WTC11 (cell line): ENCODE results near the gene OR11A1. TPM values are rescaled to one million over a fixed set of nuclear protein-coding genes. Genes with fewer than 3 reads are reported as not detected.

Source experiments
- ATAC-seq: fragments of 200-7000 bp; cut with Tn5 transposase; 2 replicates; pipeline ENCODE4 v1.10.0; 2021; ENCODE audit warnings: mild to moderate bottlenecking, moderate library complexity
- CTCF ChIA-PET: fragments of 300-600 bp; sonication (Branson Sonifier 250); formaldehyde crosslinking; loops from one replicate; lab custom pipeline; 2021; ENCODE audit warnings: antibody characterized with exemption; lab: Charles Lee
- POLR2A ChIA-PET: fragments of 350-600 bp; sonication (Branson Sonifier 250); formaldehyde crosslinking; loops from one replicate; lab custom pipeline; 2021; ENCODE audit warnings: antibody characterized with exemption; lab: Charles Lee
- DNase-seq: peaks from one replicate; pipeline ENCODE4 v3.0.0; 2021; ENCODE audit warnings: low spot score
- H3K27ac Mint-ChIP-seq: 2 replicates; pipeline ENCODE4 v1.8.0; 2021; ENCODE audit warnings: mixed read lengths
- H3K27me3 Mint-ChIP-seq: 2 replicates; pipeline ENCODE4 v1.8.0; 2021; ENCODE audit warnings: low read depth, mild to moderate bottlenecking, moderate library complexity, mixed read lengths
- H3K36me3 Mint-ChIP-seq: 2 replicates; pipeline ENCODE4 v1.8.0; 2021; ENCODE audit warnings: mixed read lengths
- H3K4me1 Mint-ChIP-seq: 2 replicates; pipeline ENCODE4 v1.8.0; 2022; ENCODE audit warnings: mixed read lengths
- H3K4me3 Mint-ChIP-seq: 2 replicates; pipeline ENCODE4 v1.8.0; 2021; ENCODE audit warnings: mild to moderate bottlenecking, moderate library complexity, mixed read lengths
- H3K9me3 Mint-ChIP-seq: 2 replicates; pipeline ENCODE4 v1.8.0; 2021; ENCODE audit warnings: mixed read lengths
- EMX1 ChIP-seq: fragments of 250-450 bp; sonication (Bioruptor Pico); IDR thresholded peaks from 2 replicates; pipeline ENCODE4 v1.8.0; 2021; ENCODE audit warnings: mild to moderate bottlenecking
- ERG ChIP-seq: fragments of 250-450 bp; sonication (Bioruptor Pico); IDR thresholded peaks from 2 replicates; pipeline ENCODE4 v1.8.0; 2021; ENCODE audit warnings: mild to moderate bottlenecking
- FOXP4 ChIP-seq: sonication (generic); formaldehyde crosslinking; IDR thresholded peaks from 2 replicates; pipeline ENCODE4 v1.8.0; 2022; ENCODE audit warnings: mild to moderate bottlenecking, missing genetic modification reagents
- GABPB1 ChIP-seq: sonication (generic); formaldehyde crosslinking; IDR thresholded peaks from 2 replicates; pipeline ENCODE4 v1.8.1; 2023; ENCODE audit warnings: mild to moderate bottlenecking, missing genetic modification reagents
- GRHL2 ChIP-seq: fragments of 250-450 bp; sonication (Bioruptor Pico); IDR thresholded peaks from 2 replicates; pipeline ENCODE4 v1.8.0; 2022; ENCODE audit warnings: mild to moderate bottlenecking, moderate library complexity; ENCODE audit not compliant: insufficient replicate concordance, severe bottlenecking
- JAZF1 ChIP-seq: fragments of 250-450 bp; sonication (Bioruptor Pico); IDR thresholded peaks from 2 replicates; pipeline ENCODE4 v1.9.0; 2021; ENCODE audit warnings: moderate library complexity, mild to moderate bottlenecking, inconsistent platforms
- MXD4 ChIP-seq: fragments of 250-450 bp; sonication (Bioruptor Pico); IDR thresholded peaks from 2 replicates; pipeline ENCODE4 v1.8.0; 2021; ENCODE audit warnings: mild to moderate bottlenecking, moderate library complexity, borderline replicate concordance
- MYBL2 ChIP-seq: sonication (generic); formaldehyde crosslinking; IDR thresholded peaks from 2 replicates; pipeline ENCODE4 v1.8.1; 2023; ENCODE audit warnings: mild to moderate bottlenecking, moderate library complexity, missing genetic modification reagents
- NFYB ChIP-seq: sonication (generic); formaldehyde crosslinking; conservative IDR thresholded peaks from 2 replicates; pipeline ENCODE4 v1.8.0; 2022; ENCODE audit warnings: low read depth, missing genetic modification reagents
- SMAD4 ChIP-seq: sonication (generic); formaldehyde crosslinking; IDR thresholded peaks from 2 replicates; pipeline ENCODE4 v1.8.0; 2022; ENCODE audit warnings: mild to moderate bottlenecking, missing genetic modification reagents
- TP53 ChIP-seq: sonication (generic); formaldehyde crosslinking; IDR thresholded peaks from 2 replicates; pipeline ENCODE4 v1.8.1; 2023; ENCODE audit warnings: mild to moderate bottlenecking, missing genetic modification reagents
- total RNA-seq: library from RNA; stranded (reverse); gene quantifications from 3 replicates; pipeline ENCODE4 v1.2.3, GENCODE V29; 2021
- TF ChIP-seq, protein P1 (sequence below): sonication (generic); formaldehyde crosslinking; IDR thresholded peaks from 2 replicates; pipeline ENCODE4 v1.8.1; 2023; ENCODE audit warnings: mild to moderate bottlenecking, missing genetic modification reagents
- TF ChIP-seq, protein P2 (sequence below): fragments of 250-450 bp; sonication (Bioruptor Pico); conservative IDR thresholded peaks from 2 replicates; pipeline ENCODE4 v1.9.0; 2021; ENCODE audit warnings: mild to moderate bottlenecking
- TF ChIP-seq, protein P3 (sequence below): sonication (generic); formaldehyde crosslinking; IDR thresholded peaks from 2 replicates; pipeline ENCODE4 v1.8.1; 2022; ENCODE audit warnings: mild to moderate bottlenecking, missing genetic modification reagents, moderate library complexity, borderline replicate concordance
- TF ChIP-seq, protein P4 (sequence below): sonication (generic); formaldehyde crosslinking; conservative IDR thresholded peaks from 2 replicates; pipeline ENCODE4 v1.8.1; 2023; ENCODE audit warnings: mild to moderate bottlenecking, low read depth, missing genetic modification reagents, moderate library complexity

The OR11A1 gene
- total RNA-seq, 1 experiment from 2014 or later: not detected

- TF ChIP-seq, protein P1, sequence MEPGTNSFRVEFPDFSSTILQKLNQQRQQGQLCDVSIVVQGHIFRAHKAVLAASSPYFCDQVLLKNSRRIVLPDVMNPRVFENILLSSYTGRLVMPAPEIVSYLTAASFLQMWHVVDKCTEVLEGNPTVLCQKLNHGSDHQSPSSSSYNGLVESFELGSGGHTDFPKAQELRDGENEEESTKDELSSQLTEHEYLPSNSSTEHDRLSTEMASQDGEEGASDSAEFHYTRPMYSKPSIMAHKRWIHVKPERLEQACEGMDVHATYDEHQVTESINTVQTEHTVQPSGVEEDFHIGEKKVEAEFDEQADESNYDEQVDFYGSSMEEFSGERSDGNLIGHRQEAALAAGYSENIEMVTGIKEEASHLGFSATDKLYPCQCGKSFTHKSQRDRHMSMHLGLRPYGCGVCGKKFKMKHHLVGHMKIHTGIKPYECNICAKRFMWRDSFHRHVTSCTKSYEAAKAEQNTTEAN (CRISPR knock-in tag): no peak
- TF ChIP-seq MYBL2 (CRISPR knock-in tag): no peak
- TF ChIP-seq GRHL2: no peak
- TF ChIP-seq SMAD4: no peak
- TF ChIP-seq MXD4 (CRISPR knock-in tag): no peak
- no peak for TF ChIP-seq ERG (CRISPR knock-in tag)
- TF ChIP-seq, all 79 proteins: peak for 0
These were observed 44.2 kb upstream of the OR11A1 start (continued) for GRCh38 chr6:29501106-29501505.

- H3K4me1 Mint-ChIP-seq: no peaks in the 10 kb centered on the region
- H3K9me3 Mint-ChIP-seq: no peaks in the 10 kb centered on the region
- H3K27me3 Mint-ChIP-seq: peaks cover 10% of the 10 kb centered on the region
- H3K27ac Mint-ChIP-seq: no peak overlapping the region
- H3K4me3 Mint-ChIP-seq: no peak overlapping the region
- H3K36me3 Mint-ChIP-seq: no peaks in the 10 kb centered on the region
- ChIA-PET CTCF (no interaction called here), POLR2A (no interaction called here)
- ATAC-seq (no peak), DNase-seq (no peak)
- TF ChIP-seq FOXP4 (CRISPR knock-in tag) (no peak), GABPB1 (CRISPR knock-in tag) (no peak), EMX1 (no peak), NFYB (CRISPR knock-in tag) (no peak), JAZF1 (CRISPR knock-in tag) (no peak), TP53 (CRISPR knock-in tag) (no peak)
- TF ChIP-seq, protein P2, sequence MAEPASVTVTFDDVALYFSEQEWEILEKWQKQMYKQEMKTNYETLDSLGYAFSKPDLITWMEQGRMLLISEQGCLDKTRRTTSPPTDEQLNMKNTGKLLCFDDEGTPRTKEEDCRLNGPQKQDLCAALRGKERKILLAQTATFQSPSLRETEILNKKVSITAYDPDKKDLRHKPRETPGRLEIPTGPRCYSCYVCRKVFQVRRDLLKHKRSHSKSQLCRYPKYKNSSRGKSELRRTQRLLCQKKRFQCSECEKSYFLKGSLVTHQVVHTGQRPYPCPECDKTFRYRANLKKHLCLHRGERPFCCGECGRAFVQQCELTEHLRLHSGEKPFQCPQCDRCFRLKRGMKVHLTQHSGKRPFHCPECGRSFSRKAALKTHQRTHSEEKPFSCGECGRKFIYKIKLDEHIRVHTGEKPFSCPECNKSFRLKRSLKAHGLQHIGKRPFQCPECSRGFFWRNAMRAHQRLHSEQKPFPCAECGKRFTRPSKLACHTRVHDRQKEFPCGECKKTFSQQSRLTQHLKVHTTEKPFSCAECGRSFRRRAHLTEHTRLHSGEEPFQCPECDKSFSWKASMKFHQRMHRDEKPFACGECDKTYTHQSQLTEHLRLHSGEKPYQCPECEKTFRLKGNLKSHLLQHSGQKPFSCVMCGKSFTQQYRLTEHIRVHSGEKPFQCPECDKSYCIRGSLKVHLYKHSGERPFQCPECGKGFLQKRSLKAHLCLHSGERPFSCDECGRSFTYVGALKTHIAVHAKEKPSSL (CRISPR knock-in tag): no peak
- TF ChIP-seq, protein P3, sequence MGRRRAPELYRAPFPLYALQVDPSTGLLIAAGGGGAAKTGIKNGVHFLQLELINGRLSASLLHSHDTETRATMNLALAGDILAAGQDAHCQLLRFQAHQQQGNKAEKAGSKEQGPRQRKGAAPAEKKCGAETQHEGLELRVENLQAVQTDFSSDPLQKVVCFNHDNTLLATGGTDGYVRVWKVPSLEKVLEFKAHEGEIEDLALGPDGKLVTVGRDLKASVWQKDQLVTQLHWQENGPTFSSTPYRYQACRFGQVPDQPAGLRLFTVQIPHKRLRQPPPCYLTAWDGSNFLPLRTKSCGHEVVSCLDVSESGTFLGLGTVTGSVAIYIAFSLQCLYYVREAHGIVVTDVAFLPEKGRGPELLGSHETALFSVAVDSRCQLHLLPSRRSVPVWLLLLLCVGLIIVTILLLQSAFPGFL: no peak
- TF ChIP-seq, protein P4, sequence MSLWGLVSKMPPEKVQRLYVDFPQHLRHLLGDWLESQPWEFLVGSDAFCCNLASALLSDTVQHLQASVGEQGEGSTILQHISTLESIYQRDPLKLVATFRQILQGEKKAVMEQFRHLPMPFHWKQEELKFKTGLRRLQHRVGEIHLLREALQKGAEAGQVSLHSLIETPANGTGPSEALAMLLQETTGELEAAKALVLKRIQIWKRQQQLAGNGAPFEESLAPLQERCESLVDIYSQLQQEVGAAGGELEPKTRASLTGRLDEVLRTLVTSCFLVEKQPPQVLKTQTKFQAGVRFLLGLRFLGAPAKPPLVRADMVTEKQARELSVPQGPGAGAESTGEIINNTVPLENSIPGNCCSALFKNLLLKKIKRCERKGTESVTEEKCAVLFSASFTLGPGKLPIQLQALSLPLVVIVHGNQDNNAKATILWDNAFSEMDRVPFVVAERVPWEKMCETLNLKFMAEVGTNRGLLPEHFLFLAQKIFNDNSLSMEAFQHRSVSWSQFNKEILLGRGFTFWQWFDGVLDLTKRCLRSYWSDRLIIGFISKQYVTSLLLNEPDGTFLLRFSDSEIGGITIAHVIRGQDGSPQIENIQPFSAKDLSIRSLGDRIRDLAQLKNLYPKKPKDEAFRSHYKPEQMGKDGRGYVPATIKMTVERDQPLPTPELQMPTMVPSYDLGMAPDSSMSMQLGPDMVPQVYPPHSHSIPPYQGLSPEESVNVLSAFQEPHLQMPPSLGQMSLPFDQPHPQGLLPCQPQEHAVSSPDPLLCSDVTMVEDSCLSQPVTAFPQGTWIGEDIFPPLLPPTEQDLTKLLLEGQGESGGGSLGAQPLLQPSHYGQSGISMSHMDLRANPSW (CRISPR knock-in tag): no peak
These were observed 43.7 kb upstream of the OR11A1 start for GRCh38 chr6:29500594-29500993.
